HUES48 (cell line): ENCODE results near the gene MSLN.

Experiments
- H3K27ac ChIP-seq: one replicate; pipeline ENCODE4 v1.7.0; 2013; ENCODE audit warnings: low read depth, low read length, inconsistent platforms
- H3K27me3 ChIP-seq: 2 replicates; pipeline ENCODE4 v1.6.1; 2013; ENCODE audit warnings: mild to moderate bottlenecking, low read length; ENCODE audit not compliant: control insufficient read depth, insufficient read depth
- H3K36me3 ChIP-seq: 2 replicates; pipeline ENCODE4 v1.6.1; 2013; ENCODE audit warnings: low read length; ENCODE audit not compliant: control insufficient read depth, insufficient read depth
- H3K4me1 ChIP-seq: 2 replicates; pipeline ENCODE4 v1.6.1; 2013; ENCODE audit warnings: mild to moderate bottlenecking, low read length; ENCODE audit not compliant: control insufficient read depth, insufficient read depth
- H3K4me3 ChIP-seq: 2 replicates; pipeline ENCODE4 v1.5.1; 2013; ENCODE audit warnings: mild to moderate bottlenecking, low read depth, low read length
- H3K9ac ChIP-seq: 2 replicates; pipeline ENCODE4 v1.6.1; 2013; ENCODE audit warnings: mild to moderate bottlenecking, low read depth, low read length, moderate library complexity
- H3K9me3 ChIP-seq: 2 replicates; pipeline ENCODE4 v1.6.1; 2013; ENCODE audit warnings: low read length; ENCODE audit not compliant: control insufficient read depth, insufficient read depth

The MSLN gene

DNA sequence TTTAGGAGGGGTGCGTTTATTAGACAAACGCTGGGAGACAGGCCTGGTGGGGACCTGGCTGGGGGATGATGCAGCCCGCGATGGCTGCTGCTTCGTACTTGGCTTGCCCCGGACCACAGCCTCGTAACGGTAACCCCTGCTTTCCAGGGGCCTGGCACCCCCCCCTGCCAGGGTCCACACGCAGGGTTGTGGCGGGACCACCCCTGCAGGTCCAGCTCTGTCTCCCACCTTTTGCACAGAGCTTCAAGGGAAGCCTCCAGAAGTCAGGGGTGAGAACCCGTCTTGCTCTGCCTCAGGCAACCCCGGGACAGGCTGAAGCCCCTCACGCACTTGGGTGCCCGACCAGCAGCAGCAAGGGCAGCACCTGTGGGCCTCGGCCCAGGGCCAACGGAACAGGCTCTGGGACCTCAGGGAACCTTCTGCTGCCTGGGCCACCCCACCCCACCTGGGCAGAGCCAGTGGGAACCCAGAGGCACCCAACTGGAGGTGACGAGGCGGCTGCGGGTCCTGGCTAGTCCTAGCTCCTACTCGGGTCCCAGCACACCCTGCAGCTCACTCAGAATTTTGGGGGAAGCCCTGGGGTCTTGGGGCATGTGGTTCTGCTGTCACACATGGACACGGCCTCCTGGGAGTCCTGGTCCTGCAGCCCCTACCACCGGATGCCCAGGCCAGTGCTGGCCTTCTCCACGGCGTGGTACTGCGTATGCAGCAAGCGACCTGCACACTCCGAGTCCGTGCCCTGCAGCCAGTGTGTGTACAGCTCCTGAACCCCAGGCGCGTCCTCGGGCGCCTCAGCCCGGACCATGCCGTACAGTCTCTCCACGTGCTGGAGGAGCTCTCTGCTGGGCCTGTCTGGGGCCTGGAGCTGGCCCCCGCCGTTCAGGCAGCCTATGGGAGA, 30.5 kb upstream of the MSLN start:
- Histone ChIP-seq H3K9me3 (no peaks in the 10 kb centered on the region), H3K9ac (no peak overlapping the region), H3K36me3 (peaks cover 23% of the 10 kb centered on the region; the same call in 1 of the 2 replicates), H3K4me3 (no peak overlapping the region), H3K4me1 (peaks cover 3% of the 10 kb centered on the region; the same call in 1 of the 2 replicates), H3K27ac (no peak overlapping the region), H3K27me3 (no peaks in the 10 kb centered on the region; the same call in 1 of the 2 replicates)

DNA sequence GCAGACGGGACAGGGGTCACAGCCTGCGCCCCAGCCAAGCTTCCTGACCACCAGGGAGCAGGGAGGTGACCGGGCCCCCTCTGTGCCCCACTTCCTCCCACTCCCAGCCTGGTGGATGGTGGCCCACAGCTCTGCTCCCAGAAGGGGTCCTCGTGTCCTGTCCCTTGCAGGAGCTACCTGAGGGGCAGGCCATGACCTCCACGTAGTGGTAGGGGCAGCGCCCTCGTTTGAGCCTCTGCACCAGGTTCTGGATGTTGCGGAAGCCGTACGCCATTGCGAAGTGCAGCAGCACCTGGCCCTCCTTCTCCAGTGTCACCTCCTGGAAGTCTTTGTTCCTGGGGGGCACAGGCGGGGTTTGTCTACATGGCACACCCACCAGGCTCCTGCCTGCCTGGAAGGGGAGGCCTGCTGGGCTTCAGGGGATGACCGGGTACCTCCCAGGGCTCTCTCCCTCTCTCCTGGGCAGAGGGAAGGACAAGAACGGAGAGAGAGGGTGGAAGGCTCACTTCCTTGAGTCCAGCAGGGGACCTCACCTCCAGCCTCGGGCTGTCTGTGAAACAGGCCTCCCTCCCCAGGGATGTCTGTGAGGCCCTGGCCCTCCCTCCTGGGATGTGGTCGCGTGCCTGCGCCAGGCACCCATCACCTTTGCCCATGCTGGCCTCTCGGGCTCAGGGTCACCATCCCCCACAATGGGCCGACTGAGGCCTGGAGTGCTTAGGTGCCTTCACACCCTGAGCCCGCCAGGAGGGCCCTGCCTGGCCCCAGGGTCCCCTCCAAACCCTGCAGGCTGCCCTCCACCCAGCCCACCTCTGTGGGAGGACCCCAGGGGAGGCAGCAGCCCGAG, 29.6 kb upstream of the MSLN start:
- H3K4me3 ChIP-seq, result no peak overlapping the region

DNA sequence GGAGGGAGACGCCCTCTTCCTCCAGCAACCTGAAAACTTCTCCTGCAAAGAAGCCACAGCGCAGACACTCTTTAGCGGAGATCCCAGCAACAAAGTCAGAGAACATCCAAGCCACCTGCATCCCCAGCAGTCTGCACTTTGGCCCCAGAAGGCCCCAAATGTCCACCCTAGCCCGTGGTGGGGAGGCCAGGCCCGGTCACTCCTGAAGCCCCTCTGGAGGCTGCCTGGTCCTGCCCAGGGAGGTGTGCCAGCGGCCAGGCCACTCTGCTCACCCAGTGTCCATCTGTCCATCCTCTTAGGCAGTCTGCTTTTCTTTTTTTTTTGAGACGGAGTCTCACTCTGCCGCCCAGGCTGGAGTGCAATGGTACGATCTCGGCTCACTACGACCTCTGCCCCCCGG, 28.2 kb upstream of the MSLN start:
- peaks cover 1% of the 10 kb centered on the region; the same call in 1 of the 2 replicates for H3K4me1 ChIP-seq
- H3K9ac ChIP-seq, result no peak overlapping the region
- no peak overlapping the region for H3K27ac ChIP-seq
- H3K27me3 ChIP-seq, result no peaks in the 10 kb centered on the region; the same call in 1 of the 2 replicates
- no peaks in the 10 kb centered on the region for H3K9me3 ChIP-seq
- peaks cover 40% of the 10 kb centered on the region for H3K36me3 ChIP-seq
- H3K4me3 ChIP-seq, result no peak overlapping the region

More for the DNA sequence above, 29.6 kb upstream of the MSLN start:
- Histone ChIP-seq H3K36me3 (peaks cover 26% of the 10 kb centered on the region; the same call in 1 of the 2 replicates), H3K9ac (no peak overlapping the region), H3K9me3 (no peaks in the 10 kb centered on the region), H3K4me1 (peaks cover 3% of the 10 kb centered on the region; the same call in 1 of the 2 replicates), H3K27me3 (no peaks in the 10 kb centered on the region; the same call in 1 of the 2 replicates), H3K27ac (no peak overlapping the region)

DNA sequence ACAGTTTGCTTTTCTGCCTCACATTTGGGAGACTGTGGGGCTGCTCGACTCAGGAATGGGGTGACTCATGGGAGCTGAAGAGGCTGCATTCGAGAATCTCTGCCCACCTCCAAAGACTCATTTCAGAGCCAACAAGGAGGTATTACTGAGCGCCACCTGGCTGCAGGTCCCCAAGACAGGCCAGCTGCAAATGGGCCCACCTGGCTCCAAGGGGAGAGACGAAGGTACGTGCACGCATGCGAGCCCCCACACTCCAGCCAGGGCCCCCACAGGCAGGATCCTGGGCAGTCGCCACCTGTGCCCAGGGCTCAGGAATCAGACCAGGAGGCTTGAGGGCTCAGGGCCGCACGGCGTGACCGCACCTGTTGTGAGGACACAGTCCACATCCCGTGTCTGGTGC, 27.6 kb upstream of the MSLN start:
- Histone ChIP-seq H3K9ac (no peak overlapping the region), H3K4me3 (no peak overlapping the region), H3K36me3 (peaks cover 45% of the 10 kb centered on the region), H3K4me1 (no peaks in the 10 kb centered on the region), H3K27ac (no peak overlapping the region), H3K27me3 (no peaks in the 10 kb centered on the region), H3K9me3 (no peaks in the 10 kb centered on the region)

DNA sequence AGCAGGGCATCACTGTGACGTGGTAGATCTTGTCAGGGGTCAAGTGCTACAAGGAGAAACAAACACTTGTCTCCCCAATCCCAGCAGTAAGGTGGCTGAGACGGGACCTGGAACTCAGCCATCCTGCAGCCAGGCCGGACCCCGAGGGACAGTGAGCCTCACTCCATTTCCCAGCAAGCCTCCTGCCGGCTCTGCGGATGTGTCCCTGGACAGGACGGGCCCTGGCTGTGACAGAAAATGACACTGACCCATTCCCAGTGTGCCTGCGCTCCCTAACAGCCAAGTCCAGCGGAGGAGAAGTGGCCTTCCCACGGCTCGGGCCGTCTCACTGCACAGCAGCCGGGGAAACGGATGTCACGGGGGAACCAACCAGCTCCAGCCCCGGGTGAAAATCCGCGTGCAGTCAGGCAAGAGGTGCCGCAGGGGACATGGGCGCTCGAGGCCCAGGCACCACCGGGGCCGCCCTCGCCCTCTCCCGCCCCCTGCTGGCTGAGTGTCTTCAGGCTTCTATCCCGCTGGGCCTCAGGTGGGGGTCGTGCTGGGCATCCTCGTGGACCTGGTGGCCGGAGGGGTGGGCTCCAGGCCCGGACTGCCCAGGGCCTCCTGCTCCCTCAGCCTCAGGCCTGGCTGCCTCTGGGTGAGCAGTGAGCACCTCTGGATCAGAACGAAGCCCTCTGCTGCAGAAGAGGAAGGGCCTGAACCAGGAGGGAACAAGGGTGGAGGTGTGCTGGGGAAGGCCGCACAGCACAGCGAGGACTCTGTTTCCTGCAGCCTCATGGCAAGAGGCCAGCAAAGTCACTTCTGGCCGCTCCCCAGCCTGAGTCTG, 26.9 kb upstream of the MSLN start:
- H3K27me3 ChIP-seq, result no peaks in the 10 kb centered on the region
- H3K36me3 ChIP-seq, result peaks cover 46% of the 10 kb centered on the region
- no peak overlapping the region for H3K9ac ChIP-seq
- H3K4me3 ChIP-seq, result no peak overlapping the region
- no peaks in the 10 kb centered on the region for H3K9me3 ChIP-seq
- no peaks in the 10 kb centered on the region for H3K4me1 ChIP-seq
- no peak overlapping the region for H3K27ac ChIP-seq

DNA sequence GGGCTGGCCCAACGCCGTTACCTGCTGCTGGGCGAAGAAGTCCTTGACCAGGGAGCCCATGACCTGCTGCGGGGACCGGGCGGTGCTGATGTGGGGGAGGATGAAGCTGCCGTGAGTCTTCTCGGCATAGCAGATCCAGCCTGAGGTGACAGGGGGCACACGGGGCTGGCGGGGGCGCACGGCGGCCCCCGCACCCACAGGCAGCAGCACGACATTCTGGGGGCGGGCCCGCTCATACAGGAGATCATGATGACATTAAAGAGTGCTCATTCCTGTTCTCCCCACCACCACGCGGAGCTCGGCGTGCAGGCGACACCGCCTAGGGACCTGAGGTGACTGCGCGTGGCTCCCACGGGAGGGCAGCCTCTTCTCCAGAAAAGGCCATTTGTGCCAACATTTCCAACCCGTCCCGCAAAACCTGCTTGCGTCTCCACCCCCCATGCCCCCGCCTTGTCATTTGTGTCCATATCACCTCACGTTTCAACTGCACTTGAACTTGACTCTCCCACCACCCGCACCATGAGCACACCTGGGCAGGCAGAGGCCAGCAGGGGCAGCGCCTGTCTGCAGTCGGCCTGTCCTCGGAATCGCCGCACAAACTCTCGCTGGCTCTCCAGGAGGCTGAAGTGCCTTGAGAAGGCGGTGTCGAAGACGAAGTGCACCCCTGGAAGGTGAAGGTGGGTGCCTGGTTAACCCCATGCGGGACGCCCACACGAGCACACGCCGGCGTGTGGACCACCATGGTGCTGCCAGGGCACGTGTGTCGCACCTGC, 26.1 kb upstream of the MSLN start:
- H3K27ac ChIP-seq, result no peak overlapping the region
- no peak overlapping the region for H3K4me3 ChIP-seq
- no peaks in the 10 kb centered on the region for H3K4me1 ChIP-seq
- H3K36me3 ChIP-seq, result peaks cover 46% of the 10 kb centered on the region
- no peaks in the 10 kb centered on the region for H3K27me3 ChIP-seq
- H3K9me3 ChIP-seq, result no peaks in the 10 kb centered on the region
- no peak overlapping the region for H3K9ac ChIP-seq

DNA sequence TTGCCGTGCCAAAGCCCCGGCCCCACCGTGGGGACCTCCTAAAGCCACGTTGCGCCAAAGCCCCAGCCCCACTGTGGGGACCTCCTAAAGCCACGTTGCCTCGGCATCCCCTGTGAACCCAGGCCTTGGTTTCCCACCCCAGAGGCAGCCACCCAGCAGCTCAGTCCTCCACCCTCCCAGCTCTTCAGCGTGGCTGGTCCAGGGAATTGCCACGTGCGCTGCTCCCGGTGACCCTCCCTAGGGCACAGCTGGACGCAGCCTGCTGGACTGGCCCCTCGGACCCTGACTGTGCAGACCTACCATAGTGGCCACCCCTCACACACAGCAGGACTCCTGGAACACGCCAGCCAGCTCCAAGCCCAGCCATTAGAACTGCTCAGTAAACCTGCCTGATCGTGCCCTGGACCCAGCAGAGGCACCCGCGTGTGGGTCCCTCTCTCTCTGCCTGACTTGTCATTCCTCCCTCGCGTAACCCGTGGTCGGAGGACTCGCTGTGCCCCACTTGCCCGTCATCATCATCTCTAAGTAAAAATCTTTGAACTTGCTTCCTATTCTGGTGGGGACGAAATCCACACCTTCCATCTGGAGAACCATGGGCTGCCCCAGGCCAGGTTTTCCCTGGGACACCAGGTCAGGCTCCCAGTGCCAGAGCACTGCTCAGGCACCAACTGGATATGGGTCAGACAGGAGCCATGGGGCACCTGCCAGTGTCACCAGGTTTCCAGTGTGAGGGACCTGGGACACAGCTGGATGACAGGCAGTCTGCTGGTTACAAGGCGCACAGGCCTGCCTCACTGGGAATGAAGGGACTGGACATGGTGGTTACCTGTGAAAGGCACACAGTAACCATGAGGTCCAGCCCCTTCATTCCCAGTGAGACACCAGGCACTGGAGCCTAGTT, 25.3 kb upstream of the MSLN start:
- Histone ChIP-seq H3K36me3 (peaks cover 46% of the 10 kb centered on the region), H3K4me1 (no peaks in the 10 kb centered on the region), H3K27ac (no peak overlapping the region), H3K4me3 (no peak overlapping the region), H3K9me3 (no peaks in the 10 kb centered on the region), H3K27me3 (no peaks in the 10 kb centered on the region), H3K9ac (no peak overlapping the region)

DNA sequence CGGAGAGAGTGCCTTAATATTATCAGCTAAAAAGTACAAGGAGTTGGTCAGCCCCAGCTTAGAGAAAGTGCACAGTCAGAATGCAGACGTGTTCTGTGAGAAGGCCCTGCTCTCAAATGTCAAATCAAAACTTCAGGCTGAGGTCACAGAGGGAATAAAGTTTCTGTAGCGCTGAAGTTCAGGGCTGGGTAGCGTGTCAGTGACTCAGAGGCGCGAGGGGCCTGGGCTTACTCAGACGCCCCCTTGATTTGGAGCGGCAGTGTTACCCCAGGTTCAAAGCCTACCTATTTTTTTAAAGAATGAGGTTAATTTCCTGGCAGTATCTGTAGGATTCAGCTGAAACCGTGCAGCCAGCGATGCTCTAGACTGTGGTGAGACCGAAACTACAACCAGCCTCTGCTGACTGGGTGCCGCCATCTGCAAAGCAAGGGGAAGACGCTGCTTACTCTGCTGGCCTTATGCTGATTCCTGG, 24.5 kb upstream of the MSLN start:
- Histone ChIP-seq H3K9ac (no peak overlapping the region), H3K9me3 (no peaks in the 10 kb centered on the region), H3K27me3 (no peaks in the 10 kb centered on the region), H3K36me3 (peaks cover 39% of the 10 kb centered on the region), H3K4me1 (no peaks in the 10 kb centered on the region), H3K27ac (no peak overlapping the region), H3K4me3 (no peak overlapping the region)

DNA sequence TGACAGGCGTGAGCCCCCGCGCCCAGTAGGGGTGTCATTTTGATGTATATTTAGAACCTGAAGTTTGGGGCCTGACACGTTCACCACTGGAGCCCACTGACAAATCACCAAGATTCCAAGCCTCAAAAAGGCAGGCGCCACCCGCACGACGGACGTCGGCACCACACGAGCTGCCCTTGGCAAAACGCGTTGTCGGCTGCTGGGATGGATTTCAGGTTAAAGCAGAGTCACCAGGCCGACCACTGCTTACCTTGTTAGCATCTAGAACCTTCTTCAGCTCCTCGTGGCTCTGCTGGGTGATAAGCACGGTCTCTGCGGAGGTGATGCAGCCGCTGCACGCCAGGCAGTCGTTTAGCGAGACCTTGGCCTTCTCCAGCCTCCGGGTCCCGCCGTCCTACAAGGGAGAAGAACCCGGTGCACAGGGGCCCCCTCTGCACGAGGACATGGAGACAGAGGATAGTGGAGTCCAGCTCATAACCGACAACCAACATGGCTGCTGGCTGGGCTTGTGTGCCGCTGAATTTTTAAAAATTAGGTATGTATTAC, 23.5 kb upstream of the MSLN start:
- H3K27ac ChIP-seq, result no peak overlapping the region
- H3K4me3 ChIP-seq, result no peak overlapping the region
- no peaks in the 10 kb centered on the region for H3K4me1 ChIP-seq
- H3K9ac ChIP-seq, result no peak overlapping the region
- H3K27me3 ChIP-seq, result no peaks in the 10 kb centered on the region
- no peaks in the 10 kb centered on the region for H3K9me3 ChIP-seq
- peaks cover 34% of the 10 kb centered on the region for H3K36me3 ChIP-seq
